Calu3 (cell line): ENCODE measurements around the gene QPCT. TPM values are rescaled to one million over a fixed set of nuclear protein-coding genes. Genes with fewer than 3 reads are reported as not detected.
"Not testable (repeated sequence)": the region's sequence is repeated elsewhere in the genome, so short reads cannot be mapped to it uniquely, and the experiment has no call there.

ENCODE experiments used
- BruUV-seq: library from RNA; stranded (reverse); fragments of 400-500 nt; replicated peaks from 2 replicates; lab custom pipeline; 2021; lab: Mats Ljungman, UMichigan
- CTCF ChIA-PET: fragments of 300-600 bp; sonication (Branson Sonifier 250); formaldehyde crosslinking; loops from one replicate; lab custom pipeline; 2022; ENCODE audit warnings: antibody characterized with exemption; lab: Charles Lee
- DNase-seq: peaks from one replicate; pipeline ENCODE4 v3.0.0; 2022
- H3K27ac Mint-ChIP-seq: one replicate; pipeline ENCODE4 v1.8.0; 2022; ENCODE audit warnings: mixed read lengths; ENCODE audit not compliant: unreplicated experiment
- H3K27me3 Mint-ChIP-seq: one replicate; pipeline ENCODE4 v1.8.0; 2022; ENCODE audit warnings: mixed read lengths; ENCODE audit not compliant: unreplicated experiment
- H3K36me3 Mint-ChIP-seq: one replicate; pipeline ENCODE4 v1.8.0; 2022; ENCODE audit warnings: mild to moderate bottlenecking, moderate library complexity, mixed read lengths; ENCODE audit not compliant: insufficient read depth, unreplicated experiment
- H3K4me1 Mint-ChIP-seq: one replicate; pipeline ENCODE4 v1.8.0; 2022; ENCODE audit warnings: mild to moderate bottlenecking, low read depth, mixed read lengths; ENCODE audit not compliant: unreplicated experiment
- H3K4me3 Mint-ChIP-seq: one replicate; pipeline ENCODE4 v1.8.0; 2022; ENCODE audit warnings: mild to moderate bottlenecking, low read depth, moderate library complexity, mixed read lengths; ENCODE audit not compliant: unreplicated experiment
- H3K9me3 Mint-ChIP-seq: one replicate; pipeline ENCODE4 v1.8.0; 2022; ENCODE audit warnings: low read depth, mixed read lengths; ENCODE audit not compliant: unreplicated experiment
- CTCF ChIP-seq: fragments of 200-600 bp; IDR thresholded peaks from one replicate; pipeline ENCODE4 v1.8.0; 2022; ENCODE audit warnings: antibody characterized with exemption; ENCODE audit not compliant: unreplicated experiment
- intact Hi-C: fragments of 100-400 bp; cut with micrococcal nuclease; formaldehyde crosslinking; loops from one replicate; pipeline ENCODE4 v1.10.0; 2022; ENCODE audit not compliant: unreplicated experiment
- total RNA-seq: library from RNA; stranded (reverse); gene quantifications from 2 replicates; pipeline ENCODE4 v1.2.3, GENCODE V29; 2022

Gene QPCT
- total RNA-seq, 1 experiment from 2014 or later: 8.9 TPM

GRCh38 chr2:37376421-37377186 lies 32.2 kb downstream of the QPCT start:
- no TSS peak for BruUV-seq
- H3K27me3 Mint-ChIP-seq: no peaks in the 10 kb centered on the region
- no peak overlapping the region for H3K4me3 Mint-ChIP-seq
- H3K36me3 Mint-ChIP-seq: no peaks in the 10 kb centered on the region
- TF ChIP-seq CTCF: no peak
- no peak for DNase-seq
- H3K4me1 Mint-ChIP-seq: no peaks in the 10 kb centered on the region
- H3K27ac Mint-ChIP-seq: no peak overlapping the region
- H3K9me3 Mint-ChIP-seq: no peaks in the 10 kb centered on the region
- CTCF ChIA-PET: interaction anchor here (0.9 kb wide), 1 partner anchor 14 kb away, joined by 3 read pairs; no protein-coding TSS in a partner anchor
- intact Hi-C loops: no loop called here

GRCh38 chr2:37377187-37377532 lies 32.7 kb downstream of the QPCT start:
- Mint-ChIP-seq H3K27ac (no peak overlapping the region), H3K27me3 (no peaks in the 10 kb centered on the region), H3K9me3 (no peaks in the 10 kb centered on the region), H3K4me1 (no peaks in the 10 kb centered on the region), H3K36me3 (no peaks in the 10 kb centered on the region), H3K4me3 (no peak overlapping the region)
- CTCF ChIA-PET: interaction anchor here (0.7 to 1.6 kb wide), 3 partner anchors 10 to 39 kb away, joined by 3 read pairs; no protein-coding TSS in a partner anchor
- DNase-seq: no peak
- no TSS peak for BruUV-seq
- intact Hi-C loops: no loop called here
- no peak for TF ChIP-seq CTCF

- Mint-ChIP-seq H3K27ac (no peak overlapping the region), H3K4me3 (no peak overlapping the region), H3K9me3 (no peaks in the 10 kb centered on the region), H3K36me3 (no peaks in the 10 kb centered on the region), H3K27me3 (no peaks in the 10 kb centered on the region), H3K4me1 (no peaks in the 10 kb centered on the region)
- no peak for TF ChIP-seq CTCF
- no TSS peak for BruUV-seq
- DNase-seq: peak; percentile 20
- CTCF ChIA-PET: interaction anchor here (1.6 kb wide), 1 partner anchor 9 kb away, joined by 3 read pairs; no protein-coding TSS in a partner anchor
- intact Hi-C loops: no loop called here
These were observed 34.0 kb downstream of the QPCT start for GRCh38 chr2:37378411-37378810.

- Mint-ChIP-seq H3K27ac (no peak overlapping the region), H3K27me3 (no peaks in the 10 kb centered on the region), H3K36me3 (no peaks in the 10 kb centered on the region), H3K4me3 (no peak overlapping the region), H3K4me1 (no peaks in the 10 kb centered on the region), H3K9me3 (no peaks in the 10 kb centered on the region)
- intact Hi-C loops: no loop called here
- no peak for DNase-seq
- CTCF ChIA-PET: interaction anchor here (0.8 to 1.2 kb wide), 2 partner anchors 10 to 497 kb away, joined by 3 read pairs; no protein-coding TSS in a partner anchor
- no TSS peak for BruUV-seq
- no peak for TF ChIP-seq CTCF
These were observed 35.5 kb downstream of the QPCT start for GRCh38 chr2:37379881-37380296.

GRCh38 chr2:37380787-37381186 lies 36.4 kb downstream of the QPCT start:
- BruUV-seq, H3K9me3 Mint-ChIP-seq, H3K36me3 Mint-ChIP-seq, intact Hi-C loops, H3K4me1 Mint-ChIP-seq, H3K27me3 Mint-ChIP-seq, H3K27ac Mint-ChIP-seq, DNase-seq, H3K4me3 Mint-ChIP-seq: not testable (repeated sequence)
- CTCF ChIA-PET: interaction anchor here (0.8 kb wide), 1 partner anchor 9 kb away, joined by 3 read pairs; no protein-coding TSS in a partner anchor

- H3K9me3 Mint-ChIP-seq, H3K4me1 Mint-ChIP-seq, intact Hi-C loops, H3K27me3 Mint-ChIP-seq, CTCF ChIA-PET, H3K27ac Mint-ChIP-seq, DNase-seq, H3K36me3 Mint-ChIP-seq, H3K4me3 Mint-ChIP-seq, BruUV-seq: not testable (repeated sequence)
These were observed 39.8 kb downstream of the QPCT start for GRCh38 chr2:37384261-37384660.
